ENCODE results near the gene SEMA4C. TPM values are rescaled to one million over a fixed set of nuclear protein-coding genes. Genes with fewer than 3 reads are reported as not detected.

SEMA4C gene
- total RNA-seq, 2 experiments from 2014 or later, result 0.06 to 0.19 TPM

DNA sequence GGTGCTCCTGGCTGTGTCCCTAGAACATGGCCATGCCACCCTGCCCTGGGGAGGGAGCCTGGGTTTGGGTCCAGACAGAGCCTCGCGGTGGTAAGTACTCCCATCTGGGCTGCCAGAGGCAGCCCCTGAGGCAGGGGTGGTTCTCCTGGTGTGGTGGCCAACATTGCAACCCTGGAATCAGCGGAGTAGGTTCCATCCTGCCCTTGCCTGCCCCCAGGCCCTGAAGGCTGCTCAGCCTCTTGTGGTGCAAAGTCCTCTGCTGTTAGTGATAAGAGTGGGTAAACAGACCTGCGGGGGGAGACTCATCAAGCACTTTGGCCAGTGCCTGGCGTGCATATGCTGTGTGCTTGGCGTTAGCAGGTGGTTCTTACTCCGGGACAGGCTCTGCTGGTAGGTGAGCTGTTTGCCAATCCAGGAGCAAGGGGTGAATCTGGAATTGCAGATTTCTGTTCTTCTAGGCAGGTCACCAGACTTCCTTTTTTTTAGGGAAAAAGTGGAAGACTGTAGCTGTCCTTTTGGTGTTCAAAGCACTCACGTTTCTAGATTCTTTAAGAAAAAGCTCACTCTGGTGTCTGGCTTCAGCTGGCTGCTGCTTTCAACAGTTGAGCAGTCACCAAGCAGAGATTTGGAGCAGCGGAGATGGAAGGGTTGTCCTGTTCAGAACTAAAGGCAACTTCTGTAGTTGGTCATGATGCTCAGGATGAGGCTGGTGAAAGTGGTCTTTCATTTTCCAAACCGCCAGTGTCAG is 50.6 kb downstream of the SEMA4C start:
- H4K20me1 ChIP-seq (ENCODE audit: insufficient read depth, low read length), result peaks cover 16% of the 10 kb centered on the region
- H3K36me3 ChIP-seq (ENCODE audit: insufficient read depth, low read length), result peaks cover 41% of the 10 kb centered on the region; the same call in 1 of the 2 replicates
- peaks cover 46% of the 10 kb centered on the region for H3K4me1 ChIP-seq (ENCODE audit: insufficient read depth, low read length, poor library complexity, severe bottlenecking)
- POLR2A ChIA-PET, result no interaction called here
- H3K4me3 ChIP-seq (ENCODE audit: low read depth, low read length, poor library complexity, severe bottlenecking), result peak overlapping the region; percentile 27
- no peaks in the 10 kb centered on the region for H3K9me2 ChIP-seq (ENCODE audit: insufficient read depth, low read length)
- peaks cover 25% of the 10 kb centered on the region; the same call in 1 of the 2 replicates for H3K79me2 ChIP-seq (ENCODE audit: insufficient read depth, low read depth, low read length)
- intact Hi-C loops (cut with micrococcal nuclease; ENCODE audit: unreplicated experiment), result loop anchor here (5.0 kb wide), 2 partner anchors 57 to 293 kb away; partner anchors contain the start of genes ANKRD36 and CNNM4
- no peak for DNase-seq (ENCODE audit: low spot score)
- no peak overlapping the region for H3K27ac ChIP-seq (ENCODE audit: low read depth, low read length, poor library complexity, severe bottlenecking)
- H3K4me2 ChIP-seq (ENCODE audit: low read length), result peak overlapping the region; percentile 81
- BruUV-seq (replicated peaks), result no TSS peak
- CTCF ChIA-PET (ENCODE audit: unreplicated experiment), result interaction anchor here (0.6 kb wide), 1 partner anchor 114 kb away, joined by 12 read pairs; no protein-coding TSS in a partner anchor
- no peak overlapping the region for H2AFZ ChIP-seq (ENCODE audit: low read length)
- no peak for TF ChIP-seq EZH2phosphoT487 (IDR thresholded peaks at IDR 0.05; ENCODE audit: borderline replicate concordance, low read depth, low read length)
- TF ChIP-seq, protein P1, sequence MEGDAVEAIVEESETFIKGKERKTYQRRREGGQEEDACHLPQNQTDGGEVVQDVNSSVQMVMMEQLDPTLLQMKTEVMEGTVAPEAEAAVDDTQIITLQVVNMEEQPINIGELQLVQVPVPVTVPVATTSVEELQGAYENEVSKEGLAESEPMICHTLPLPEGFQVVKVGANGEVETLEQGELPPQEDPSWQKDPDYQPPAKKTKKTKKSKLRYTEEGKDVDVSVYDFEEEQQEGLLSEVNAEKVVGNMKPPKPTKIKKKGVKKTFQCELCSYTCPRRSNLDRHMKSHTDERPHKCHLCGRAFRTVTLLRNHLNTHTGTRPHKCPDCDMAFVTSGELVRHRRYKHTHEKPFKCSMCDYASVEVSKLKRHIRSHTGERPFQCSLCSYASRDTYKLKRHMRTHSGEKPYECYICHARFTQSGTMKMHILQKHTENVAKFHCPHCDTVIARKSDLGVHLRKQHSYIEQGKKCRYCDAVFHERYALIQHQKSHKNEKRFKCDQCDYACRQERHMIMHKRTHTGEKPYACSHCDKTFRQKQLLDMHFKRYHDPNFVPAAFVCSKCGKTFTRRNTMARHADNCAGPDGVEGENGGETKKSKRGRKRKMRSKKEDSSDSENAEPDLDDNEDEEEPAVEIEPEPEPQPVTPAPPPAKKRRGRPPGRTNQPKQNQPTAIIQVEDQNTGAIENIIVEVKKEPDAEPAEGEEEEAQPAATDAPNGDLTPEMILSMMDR (conservative IDR thresholded peaks at IDR 0.05; ENCODE audit: low read length), result no peak
- no peaks in the 10 kb centered on the region for H3K9me3 ChIP-seq (ENCODE audit: low read length)

DNA sequence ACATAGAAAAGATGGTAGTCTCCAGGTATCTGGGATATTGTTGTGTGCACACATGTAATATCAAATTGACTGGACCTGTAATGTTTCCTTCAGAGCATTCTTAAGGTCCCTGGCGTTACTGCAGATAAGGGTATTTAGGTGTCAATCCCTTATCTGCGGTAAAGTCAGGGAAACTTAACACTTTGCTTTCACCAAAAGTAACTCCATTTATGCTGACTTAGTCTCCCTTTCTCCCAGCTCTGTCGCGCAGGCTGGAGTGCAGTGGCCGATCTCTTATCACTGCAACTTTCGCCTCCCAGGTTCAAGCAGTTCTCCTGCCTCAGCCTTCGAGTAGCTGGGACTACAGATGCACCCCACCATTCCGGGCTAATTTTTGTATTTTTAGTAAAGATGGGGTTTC is 52.0 kb downstream of the SEMA4C start:
- TF ChIP-seq, protein P1 (conservative IDR thresholded peaks at IDR 0.05; ENCODE audit: low read length), result no peak
- TF ChIP-seq EZH2phosphoT487 (IDR thresholded peaks at IDR 0.05; ENCODE audit: borderline replicate concordance, low read depth, low read length), result no peak
- ChIA-PET CTCF (ENCODE audit: unreplicated experiment) (no interaction called here), POLR2A (no interaction called here)
- peak overlapping the region; percentile 81 for H3K4me2 ChIP-seq (ENCODE audit: low read length)
- H3K27ac ChIP-seq (ENCODE audit: low read depth, low read length, poor library complexity, severe bottlenecking), result no peak overlapping the region
- intact Hi-C loops (cut with micrococcal nuclease; ENCODE audit: unreplicated experiment), result loop anchor here (2.0 to 5.0 kb wide), 3 partner anchors 39 to 294 kb away; partner anchors contain the start of genes ANKRD36 and CNNM4
- DNase-seq (ENCODE audit: low spot score), result no peak
- H3K36me3 ChIP-seq (ENCODE audit: insufficient read depth, low read length), result peaks cover 29% of the 10 kb centered on the region; the same call in 1 of the 2 replicates
- H4K20me1 ChIP-seq (ENCODE audit: insufficient read depth, low read length), result peaks cover 16% of the 10 kb centered on the region
- H3K79me2 ChIP-seq (ENCODE audit: insufficient read depth, low read depth, low read length), result peaks cover 25% of the 10 kb centered on the region; the same call in 1 of the 2 replicates
- H3K4me3 ChIP-seq (ENCODE audit: low read depth, low read length, poor library complexity, severe bottlenecking), result peak overlapping the region; percentile 90
- H3K9me2 ChIP-seq (ENCODE audit: insufficient read depth, low read length), result no peaks in the 10 kb centered on the region
- BruUV-seq (replicated peaks), result no TSS peak
- no peak overlapping the region for H2AFZ ChIP-seq (ENCODE audit: low read length)
- no peaks in the 10 kb centered on the region for H3K9me3 ChIP-seq (ENCODE audit: low read length)
- peaks cover 46% of the 10 kb centered on the region for H3K4me1 ChIP-seq (ENCODE audit: insufficient read depth, low read length, poor library complexity, severe bottlenecking)
